Measurements from ENCODE around the gene ETHE1.

ETHE1 gene

DNA sequence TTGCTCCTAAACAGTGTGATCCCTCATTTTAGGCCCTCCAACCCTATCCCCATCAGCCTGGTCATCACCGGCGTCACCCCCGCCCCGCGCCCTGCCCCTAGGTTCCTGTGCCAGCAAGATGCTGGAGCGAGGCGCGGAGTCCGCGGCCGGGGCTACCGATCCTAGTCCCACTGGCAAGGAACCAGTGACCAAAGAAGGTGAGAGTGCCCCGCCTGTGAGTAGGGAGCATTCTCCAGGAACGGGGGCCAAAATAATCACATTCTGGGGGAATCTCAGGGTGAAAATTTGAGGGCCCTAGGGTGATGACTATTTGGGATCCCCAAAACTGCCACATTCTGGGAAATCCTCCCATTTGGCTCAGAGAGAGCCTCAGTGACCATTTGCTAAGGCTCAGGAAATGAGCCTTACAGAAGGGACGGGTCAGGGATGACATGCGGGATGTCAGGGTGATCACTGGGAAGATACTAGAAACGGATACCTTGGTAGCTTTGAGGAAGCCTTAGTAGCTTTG lies 7.4 kb upstream of the ETHE1 start:
- H3K27ac ChIP-seq, result peak overlapping the region in 6 of 11 experiments; percentile 5 to 83 (median 22); a peak in 8 of 22 replicates
- peaks cover 0 to 7% (median 0%) of the 10 kb centered on the region in 11 experiments; a peak in 3 of 22 replicates for H4K20me1 ChIP-seq
- H3K36me3 ChIP-seq, result peaks cover 21 to 39% (median 33%) of the 10 kb centered on the region in 11 experiments
- H3K9ac ChIP-seq, result peak overlapping the region in 2 of 11 experiments; percentile 8 to 20; a peak in 3 of 22 replicates
- H3K9me3 ChIP-seq (replicated peaks in 1 of 11), result peaks cover 8 to 14% (median 10%) of the 10 kb centered on the region in 11 experiments
- no peak overlapping the region for H3K4me3 ChIP-seq
- peak overlapping the region in 9 of 11 experiments; percentile 23 to 99 (median 50); a peak in 14 of 22 replicates for H3K4me2 ChIP-seq
- H3K27me3 ChIP-seq, result no peaks in the 10 kb centered on the region
- no peak for TF ChIP-seq Cebpa-rat (IDR thresholded peaks at IDR 0.05)
- H3K4me1 ChIP-seq, result peaks cover 12 to 36% (median 29%) of the 10 kb centered on the region in 10 experiments

DNA sequence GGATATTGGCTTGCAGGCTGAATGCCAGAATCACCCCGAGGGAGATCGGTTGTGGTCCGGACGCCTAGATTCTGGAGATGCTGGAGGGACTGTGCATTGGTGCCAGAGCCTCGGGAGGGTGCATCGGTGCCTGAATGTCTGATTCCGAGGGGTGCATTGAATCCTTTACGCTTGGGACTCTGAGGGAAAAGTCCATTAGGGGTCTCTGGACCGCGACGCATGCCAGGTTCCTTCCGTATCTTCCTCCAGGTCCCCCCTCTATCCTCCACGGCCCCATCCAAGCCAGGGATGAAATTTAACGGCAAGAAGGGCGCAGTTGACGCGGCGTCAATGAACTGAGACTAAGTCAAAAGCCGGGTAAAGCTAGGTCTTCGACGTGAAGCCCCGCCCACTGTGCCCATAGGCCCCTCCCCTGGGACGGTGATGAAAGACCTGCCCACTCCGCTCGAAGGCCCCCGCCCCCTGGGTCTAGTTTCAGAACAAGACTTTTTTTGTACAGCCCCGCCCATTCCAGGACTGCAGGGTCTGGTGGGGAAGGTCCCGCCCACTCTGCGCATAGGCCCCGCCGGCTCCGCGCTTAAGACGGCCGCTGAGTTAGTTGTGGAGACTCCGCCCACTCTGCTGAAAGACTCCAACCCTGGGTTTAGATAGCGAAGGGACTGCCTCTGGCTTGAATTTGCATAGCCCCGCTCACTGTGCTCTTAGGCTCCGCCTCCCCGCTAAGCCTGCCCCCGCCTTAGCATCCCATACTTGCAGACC lies 6.7 kb upstream of the ETHE1 start:
- H3K9ac ChIP-seq, result peak overlapping the region; percentile 65 to 82 (median 76); a peak in 21 of 22 replicates
- H3K27ac ChIP-seq, result peak overlapping the region; percentile 45 to 85 (median 81); a peak in 21 of 22 replicates
- H3K4me3 ChIP-seq, result peak overlapping the region; percentile 59 to 73 (median 68)
- TF ChIP-seq Cebpa-rat (IDR thresholded peaks at IDR 0.05), result peak in 4 of 11 experiments; percentile 39 to 55 (median 46); a peak in 4 of 22 replicates
- peaks cover 12 to 36% (median 30%) of the 10 kb centered on the region in 10 experiments for H3K4me1 ChIP-seq
- peak overlapping the region; percentile 91 to 99 (median 96) for H3K4me2 ChIP-seq
- peaks cover 0 to 7% (median 0%) of the 10 kb centered on the region in 11 experiments; a peak in 3 of 22 replicates for H4K20me1 ChIP-seq
- peaks cover 1 to 8% (median 3%) of the 10 kb centered on the region in 11 experiments; a peak in 20 of 22 replicates for H3K9me3 ChIP-seq (replicated peaks in 1 of 11)
- peaks cover 14 to 32% (median 27%) of the 10 kb centered on the region in 11 experiments for H3K36me3 ChIP-seq
- H3K27me3 ChIP-seq, result no peaks in the 10 kb centered on the region

DNA sequence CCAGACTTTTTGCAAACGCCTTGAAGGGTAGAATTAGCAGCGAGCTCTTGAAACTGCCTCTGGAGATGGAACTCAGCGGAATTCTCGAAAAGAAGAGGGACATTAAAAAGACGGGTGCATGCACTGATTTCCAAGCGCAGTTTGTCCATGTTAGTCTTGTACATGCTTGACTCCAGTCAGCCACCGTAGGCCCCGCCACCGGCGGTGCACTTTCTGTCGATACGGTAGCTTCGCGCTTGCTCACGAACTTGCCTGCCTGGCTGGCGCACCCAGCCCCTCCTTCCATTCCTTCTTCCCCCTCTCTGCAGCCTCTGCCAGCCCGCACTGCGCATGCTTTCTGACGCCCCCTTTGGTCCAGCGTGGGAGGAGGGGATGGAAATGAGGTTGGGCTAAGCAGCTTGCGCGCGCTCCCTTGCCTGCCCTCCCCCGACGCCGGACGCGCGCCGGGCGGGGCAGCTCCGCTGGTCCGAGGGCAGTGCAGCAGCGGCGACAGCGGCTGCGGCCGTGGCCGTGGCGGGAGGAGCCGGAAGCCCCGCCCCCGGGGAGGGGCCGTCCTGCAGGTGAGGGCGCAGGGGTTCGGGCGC lies 6.1 kb upstream of the ETHE1 start, which contains the start of gene ZNF575:
ZNF575 (plus strand) TSS at position 227 of the 584 bp plus-strand sequence. CDS start 1,235 bp downstream, outside the sequence.
- Histone ChIP-seq H3K9ac (peak within 1 kb of the TSS; percentile 65 to 82 (median 76); a peak in 21 of 22 replicates), H3K27me3 (no peaks in the 10 kb centered on the region), H3K4me1 (peaks cover 17 to 42% (median 36%) of the 10 kb centered on the region in 10 experiments), H3K27ac (peak within 1 kb of the TSS; percentile 45 to 85 (median 81); a peak in 21 of 22 replicates), H3K9me3 (replicated peaks in 1 of 11) (peaks cover 0 to 3% (median 0%) of the 10 kb centered on the region in 11 experiments; a peak in 2 of 22 replicates), H3K36me3 (peaks cover 8 to 26% (median 20%) of the 10 kb centered on the region in 11 experiments), H4K20me1 (peaks cover 0 to 7% (median 0%) of the 10 kb centered on the region in 11 experiments; a peak in 3 of 22 replicates), H3K4me2 (peak within 1 kb of the TSS; percentile 91 to 99 (median 96)), H3K4me3 (peak within 1 kb of the TSS; percentile 59 to 73 (median 68))
- no peak for TF ChIP-seq Cebpa-rat (IDR thresholded peaks at IDR 0.05)

DNA sequence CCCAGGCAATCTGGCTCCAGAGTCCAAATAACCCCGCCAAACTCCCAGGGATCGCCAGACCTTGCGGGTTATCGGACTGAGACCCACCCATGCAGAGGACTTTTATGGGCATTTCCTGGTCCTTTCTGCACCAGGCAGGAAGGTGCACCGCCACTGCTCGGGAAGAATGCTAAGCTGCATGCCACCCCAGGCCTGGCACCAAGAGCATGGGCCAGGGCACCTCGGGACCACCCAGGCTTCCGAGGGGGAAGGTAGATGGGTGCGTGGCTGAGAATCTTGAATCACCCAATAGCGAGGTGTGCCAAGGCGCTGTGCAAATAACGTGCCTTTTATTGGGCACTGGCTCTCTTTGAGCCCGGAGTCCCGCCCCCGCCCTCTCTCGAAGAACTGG lies 5.6 kb upstream of the ETHE1 start:
- Histone ChIP-seq H3K9ac (peak overlapping the region; percentile 62 to 82 (median 76); a peak in 21 of 22 replicates), H3K27me3 (no peaks in the 10 kb centered on the region), H3K9me3 (replicated peaks in 1 of 11) (no peaks in the 10 kb centered on the region), H3K36me3 (peaks cover 3 to 21% (median 15%) of the 10 kb centered on the region in 11 experiments), H3K4me2 (peak overlapping the region; percentile 91 to 99 (median 96)), H4K20me1 (peaks cover 0 to 7% (median 0%) of the 10 kb centered on the region in 11 experiments; a peak in 3 of 22 replicates), H3K4me1 (peaks cover 21 to 47% (median 41%) of the 10 kb centered on the region in 10 experiments), H3K4me3 (peak overlapping the region; percentile 59 to 73 (median 68)), H3K27ac (peak overlapping the region; percentile 10 to 85 (median 81); a peak in 21 of 22 replicates)
- TF ChIP-seq Cebpa-rat (IDR thresholded peaks at IDR 0.05), result no peak

DNA sequence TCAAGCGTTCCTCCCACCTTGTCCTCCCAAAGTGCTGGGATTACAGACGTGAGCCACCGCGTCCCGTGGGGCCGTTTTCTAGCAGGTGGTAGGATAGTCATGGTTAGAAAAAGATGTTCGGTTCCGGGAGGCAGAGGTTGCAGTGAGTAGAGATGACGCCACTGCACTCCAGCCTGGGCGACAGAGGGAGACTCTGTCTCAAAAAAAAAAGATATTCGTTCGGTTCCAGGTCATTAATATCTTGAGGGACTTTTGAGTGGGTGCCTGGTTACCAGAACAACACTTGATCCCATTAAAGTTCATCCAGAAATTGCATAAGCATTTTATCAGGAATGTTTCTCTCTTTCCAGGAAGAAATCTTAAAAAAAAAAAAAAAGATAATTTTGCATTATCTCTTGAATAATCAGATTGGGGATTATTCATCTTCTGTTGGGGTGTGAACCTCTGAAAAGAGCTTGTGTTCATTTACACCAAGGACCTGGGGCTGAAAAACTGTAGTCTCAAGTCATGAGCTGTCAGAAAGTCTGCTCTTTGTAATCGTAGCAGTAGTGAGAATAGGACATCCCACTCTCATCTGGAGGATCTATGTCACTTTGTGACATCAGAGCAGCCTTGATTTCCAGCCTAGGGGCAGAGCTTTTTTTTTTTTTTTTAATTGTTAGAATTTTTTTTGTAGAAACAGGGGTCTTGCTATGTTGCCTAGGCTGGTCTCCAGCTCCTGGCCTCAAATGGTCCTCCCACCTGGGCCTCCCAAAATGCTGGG lies 1.0 kb upstream of the ETHE1 start:
- TF ChIP-seq Cebpa-rat (IDR thresholded peaks at IDR 0.05), result no peak
- Histone ChIP-seq H3K4me3 (peak overlapping the region; percentile 90 to 99 (median 92); a peak in 19 of 20 replicates), H3K9ac (peak overlapping the region; percentile 83 to 93 (median 88); a peak in 21 of 22 replicates)

DNA sequence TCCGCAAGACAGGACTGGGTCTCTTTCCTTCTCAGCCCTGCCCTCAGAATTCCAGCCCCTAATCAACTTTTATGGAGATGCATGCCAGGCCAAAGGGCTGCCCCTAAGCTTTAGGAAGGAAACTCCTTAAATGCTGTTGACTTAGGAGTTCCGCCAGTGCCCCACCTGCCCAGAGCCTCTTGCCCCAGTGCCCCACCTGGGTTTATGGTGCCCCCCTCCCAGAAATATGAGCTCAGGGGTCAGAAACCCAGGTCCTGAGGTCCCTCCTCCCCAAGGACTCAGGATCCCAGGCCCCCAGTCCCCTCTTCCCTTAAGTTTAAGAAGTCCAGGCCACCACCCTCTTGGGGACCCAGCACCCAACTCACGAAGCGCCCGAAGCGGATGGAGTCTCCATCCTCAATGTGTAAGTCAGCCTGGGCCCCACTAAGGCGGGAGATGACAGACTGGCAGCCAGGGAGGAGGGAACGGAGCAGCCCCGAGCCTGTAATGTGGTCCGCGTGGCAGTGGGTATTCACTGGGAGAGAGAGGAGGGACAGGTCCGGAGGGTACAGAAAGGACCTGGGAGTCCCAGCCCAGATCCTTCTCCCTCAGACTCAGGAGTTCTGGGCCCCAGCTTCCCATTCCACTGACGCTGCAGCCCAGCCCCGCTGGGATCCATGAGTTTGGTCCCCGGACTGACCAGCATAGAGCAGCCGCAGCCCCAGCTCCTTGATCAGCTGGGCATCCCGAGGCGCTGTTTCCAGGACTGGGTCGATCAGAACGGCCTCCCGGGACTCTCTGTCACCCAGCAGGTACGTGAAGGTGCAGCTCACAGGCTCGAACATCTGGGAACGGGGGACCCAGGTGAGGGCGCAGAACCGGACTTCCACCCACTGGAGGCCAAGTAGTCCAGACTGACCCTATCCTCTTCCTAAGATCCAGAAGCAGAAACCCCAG lies 897 bp downstream of the ETHE1 start:
- Histone ChIP-seq H3K27me3 (no peaks in the 10 kb centered on the region), H3K4me1 (peaks cover 30 to 61% (median 49%) of the 10 kb centered on the region in 10 experiments), H3K4me2 (peak overlapping the region; percentile 75 to 97 (median 93)), H4K20me1 (peaks cover 9 to 55% (median 34%) of the 10 kb centered on the region in 11 experiments; a peak in 19 of 22 replicates), H3K27ac (peak overlapping the region; percentile 64 to 92 (median 86)), H3K9ac (peak overlapping the region; percentile 83 to 93 (median 88)), H3K9me3 (replicated peaks in 1 of 11) (no peaks in the 10 kb centered on the region), H3K4me3 (peak overlapping the region; percentile 90 to 99 (median 92)), H3K36me3 (peaks cover 10 to 38% (median 28%) of the 10 kb centered on the region in 11 experiments; a peak in 20 of 22 replicates)
- no peak for TF ChIP-seq Cebpa-rat (IDR thresholded peaks at IDR 0.05)

More for the DNA sequence above, 1.0 kb upstream of the ETHE1 start:
- peak overlapping the region; percentile 64 to 92 (median 86); a peak in 20 of 22 replicates for H3K27ac ChIP-seq
- no peaks in the 10 kb centered on the region for H3K9me3 ChIP-seq (replicated peaks in 1 of 11)
- peaks cover 43 to 59% (median 53%) of the 10 kb centered on the region in 10 experiments for H3K4me1 ChIP-seq
- H3K36me3 ChIP-seq, result peaks cover 2 to 19% (median 10%) of the 10 kb centered on the region in 11 experiments; a peak in 15 of 22 replicates
- H3K27me3 ChIP-seq, result no peaks in the 10 kb centered on the region
- peak overlapping the region; percentile 75 to 97 (median 93) for H3K4me2 ChIP-seq
- H4K20me1 ChIP-seq, result peaks cover 0 to 37% (median 16%) of the 10 kb centered on the region in 11 experiments; a peak in 18 of 22 replicates

Measured in BLaER1 treated with 17β-estradiol and CSF1 and Interleukin-3, amounts not matched to agents 10 nM and 100 nM (cell line).